Effector CD4-positive, alpha-beta T cell (primary cell): ENCODE results near the gene FILIP1.

Experiments
- DNase-seq: peaks from one replicate; pipeline ENCODE4 v3.0.0-alpha.2; 2020

Gene FILIP1

DNA sequence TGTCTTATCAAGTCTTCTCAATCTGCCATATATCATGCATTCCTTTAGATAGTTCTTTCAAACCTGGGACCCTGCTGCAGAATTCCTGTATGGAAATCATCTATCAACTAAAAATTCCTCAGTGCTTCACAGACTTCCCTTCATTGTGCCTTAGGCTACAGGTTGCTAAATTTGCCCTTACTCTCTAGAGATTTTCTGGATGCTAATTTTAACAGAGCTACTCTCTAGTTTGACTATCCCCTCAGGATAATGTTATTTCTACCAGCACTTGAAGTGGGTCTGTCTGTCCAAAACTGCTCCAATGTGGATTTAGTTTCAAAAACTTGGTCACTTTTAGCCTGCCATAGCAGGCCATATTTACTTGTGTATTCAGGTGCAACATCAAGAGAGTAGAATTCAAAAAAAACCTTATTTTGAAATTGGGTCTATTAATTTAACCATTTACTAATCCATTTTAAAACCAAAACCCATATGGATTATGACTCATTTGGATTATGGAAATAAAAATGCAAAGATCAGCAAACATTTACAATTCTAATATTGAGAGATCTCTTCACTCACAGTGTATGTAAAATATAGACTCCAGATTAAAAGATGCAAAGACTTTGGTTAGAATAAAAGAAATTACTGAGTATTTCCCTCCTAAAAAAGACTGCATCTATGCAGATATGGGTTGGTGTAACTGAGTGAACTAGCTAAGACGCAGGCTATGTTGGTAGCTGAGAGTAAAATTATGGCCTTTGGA is 236.1 kb downstream of the FILIP1 start:
- no peak for DNase-seq

DNA sequence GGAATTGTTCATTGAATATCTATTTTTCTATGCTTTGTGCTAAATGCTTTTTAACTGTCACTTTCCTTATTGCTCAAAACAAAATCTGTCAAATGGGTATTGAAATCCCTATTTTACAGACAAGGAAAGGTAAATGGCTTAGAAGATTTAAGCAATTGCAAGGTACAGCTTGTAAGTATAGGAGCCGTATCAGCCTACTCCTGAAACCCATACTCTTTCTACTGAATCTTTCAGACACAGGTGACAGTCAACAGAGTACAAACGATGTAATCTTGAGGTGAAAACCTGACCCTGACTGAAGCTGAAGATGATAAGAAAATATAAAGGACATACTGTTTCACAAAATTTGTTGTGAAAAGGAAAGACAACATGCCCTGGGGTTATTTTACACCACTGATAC is 243.0 kb downstream of the FILIP1 start:
- DNase-seq: no peak

DNA sequence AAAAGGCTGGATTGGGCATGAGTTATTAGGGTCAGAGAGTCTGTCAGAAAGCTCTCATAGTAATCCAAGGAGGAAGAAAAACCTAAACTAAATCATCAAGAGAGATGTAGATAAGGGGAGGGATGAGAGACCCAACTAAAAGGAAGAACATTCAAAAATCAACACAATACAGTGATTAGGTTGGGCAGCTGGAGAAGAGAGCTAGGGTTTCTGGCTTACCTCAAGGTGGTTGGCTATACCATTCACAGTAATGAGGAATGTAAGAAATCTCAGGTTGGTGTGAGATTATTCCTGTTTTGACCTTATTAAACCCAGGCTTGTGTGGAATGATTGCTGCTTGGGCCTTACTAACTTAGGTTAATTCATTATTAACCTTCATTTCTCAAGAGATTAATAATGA is 243.8 kb downstream of the FILIP1 start:
- no peak for DNase-seq

DNA sequence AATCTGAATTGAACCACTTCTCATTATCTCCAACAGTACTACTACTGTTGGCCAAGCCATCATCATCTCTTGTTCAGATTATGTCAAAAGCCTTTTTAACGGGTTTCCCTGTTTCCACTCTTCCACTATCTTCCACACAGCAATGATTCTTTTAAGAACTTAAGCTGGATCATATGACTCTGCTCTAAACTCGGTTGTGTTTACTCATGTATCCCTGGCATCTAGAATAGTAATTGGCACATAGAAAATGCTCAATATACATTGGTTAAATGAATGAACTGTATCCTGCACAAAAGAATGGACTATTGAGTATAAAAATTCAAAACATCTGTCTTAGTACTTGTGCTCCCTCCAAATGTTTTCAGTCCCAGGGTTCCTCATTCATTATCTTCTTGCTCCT is 247.2 kb downstream of the FILIP1 start:
- no peak for DNase-seq

DNA sequence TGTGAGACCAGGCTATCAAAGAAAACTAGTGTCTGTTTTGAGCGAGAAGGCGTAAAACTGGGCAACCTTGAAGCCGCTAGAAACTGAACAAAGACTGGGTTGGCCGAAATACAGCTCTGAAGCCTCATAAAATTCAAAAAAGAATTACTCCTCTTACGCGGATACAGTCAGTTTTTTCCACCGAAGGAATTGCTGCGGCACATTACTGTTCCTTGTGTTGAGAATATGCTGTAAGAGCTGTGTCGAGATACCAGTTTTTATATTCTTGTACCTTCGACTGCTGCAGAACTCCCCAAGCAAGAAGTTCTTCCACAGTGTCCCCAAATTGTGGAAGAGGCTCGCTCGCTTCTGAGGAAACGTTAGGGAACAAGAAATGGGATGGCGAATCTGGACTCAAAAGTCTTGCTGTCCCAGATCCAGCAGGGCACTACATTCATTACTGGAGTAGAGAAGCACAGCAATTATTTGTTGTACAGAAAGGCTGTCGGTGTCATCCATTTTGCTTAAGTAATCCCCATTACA is 249.5 kb downstream of the FILIP1 start:
- no peak for DNase-seq

DNA sequence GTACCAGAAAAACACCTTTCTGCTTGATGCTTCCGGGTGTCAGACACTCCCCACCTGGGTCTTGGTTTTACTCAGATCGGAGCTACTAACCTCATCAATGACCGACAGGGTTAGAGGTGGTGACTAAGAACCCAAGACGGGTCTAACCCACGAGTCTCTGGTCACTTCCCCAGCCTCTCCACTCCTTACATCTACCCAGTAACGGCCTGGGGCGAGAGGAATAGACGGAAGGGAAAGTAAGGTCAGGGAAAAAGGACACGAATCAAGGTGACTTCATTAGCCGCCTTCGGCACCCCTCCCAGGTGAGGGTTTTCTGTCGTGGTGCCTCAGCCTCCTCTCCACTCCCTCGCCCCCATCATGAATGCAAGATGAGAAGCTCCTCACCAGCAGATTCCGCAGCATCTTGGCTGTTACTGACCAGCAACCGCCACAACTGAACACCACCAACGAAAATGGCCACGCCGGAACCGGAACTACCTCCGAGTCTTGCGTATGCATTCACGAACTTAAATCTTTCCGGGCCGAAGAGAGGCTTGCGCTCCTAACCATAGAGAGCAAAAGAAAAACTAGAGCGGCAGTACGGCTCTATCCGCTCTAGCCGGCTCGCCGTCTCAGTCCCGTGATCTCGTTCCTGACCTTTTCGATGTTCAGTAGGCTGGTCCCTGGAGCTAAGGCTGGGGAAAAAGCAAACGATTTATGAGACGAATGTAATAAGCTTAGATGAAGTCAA is 250.1 kb downstream of the FILIP1 start, which contains the start of gene COX7A2:
Gene COX7A2 (minus strand): TSS at position 469 of the 730 bp plus-strand sequence. CDS start 67 bp downstream, at position 402.
- DNase-seq: peak; percentile 78
